Suprapubic skin (tissue), 4 donors: Measurements from ENCODE around the gene MCCC2.

ENCODE experiments used
- EP300 ChIP-seq: sonication (generic); formaldehyde crosslinking; IDR thresholded peaks from one replicate; pipeline ENCODE4 v1.6.1; 2017; ENCODE audit warnings: antibody characterized with exemption
- POLR2AphosphoS5 ChIP-seq, 3 donors: sonication (generic); formaldehyde crosslinking; IDR thresholded peaks; one replicate each; pipeline ENCODE4 v1.6.1; 2017; ENCODE audit warnings: antibody characterized with exemption in 3 of 3
- TF ChIP-seq, protein P1 (sequence below), 2 donors: fragments of 200-600 bp in 1 of 2; fragments of 450-650 bp in 1 of 2; sonication (generic) in 1 of 2; IDR thresholded peaks; one replicate each; pipeline ENCODE4 v1.5.1; 2016 to 2019; ENCODE audit warnings: antibody characterized with exemption in 2 of 2, mild to moderate bottlenecking in 1 of 2, moderate library complexity in 1 of 2

DNA sequence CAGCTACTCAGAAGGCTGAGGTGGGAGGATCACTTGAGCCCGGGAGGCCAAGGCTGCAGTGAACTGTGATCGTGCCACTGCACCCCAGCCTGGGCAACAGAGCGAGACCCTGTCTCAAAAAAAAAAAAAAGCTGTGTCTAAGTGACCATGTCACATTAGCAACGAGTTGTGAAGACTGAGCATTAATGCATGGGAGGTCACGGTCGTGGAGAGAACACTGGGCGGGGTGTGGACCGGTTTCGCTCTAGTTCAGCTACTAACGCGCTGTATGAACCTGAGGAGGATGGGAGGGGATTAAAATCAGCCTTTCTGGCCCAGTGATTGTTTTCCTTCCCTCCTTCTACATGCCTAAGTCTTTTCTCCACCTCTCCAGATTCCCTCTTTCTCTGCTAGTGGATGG is 75.2 kb downstream of the MCCC2 start:
- TF ChIP-seq, protein P1, sequence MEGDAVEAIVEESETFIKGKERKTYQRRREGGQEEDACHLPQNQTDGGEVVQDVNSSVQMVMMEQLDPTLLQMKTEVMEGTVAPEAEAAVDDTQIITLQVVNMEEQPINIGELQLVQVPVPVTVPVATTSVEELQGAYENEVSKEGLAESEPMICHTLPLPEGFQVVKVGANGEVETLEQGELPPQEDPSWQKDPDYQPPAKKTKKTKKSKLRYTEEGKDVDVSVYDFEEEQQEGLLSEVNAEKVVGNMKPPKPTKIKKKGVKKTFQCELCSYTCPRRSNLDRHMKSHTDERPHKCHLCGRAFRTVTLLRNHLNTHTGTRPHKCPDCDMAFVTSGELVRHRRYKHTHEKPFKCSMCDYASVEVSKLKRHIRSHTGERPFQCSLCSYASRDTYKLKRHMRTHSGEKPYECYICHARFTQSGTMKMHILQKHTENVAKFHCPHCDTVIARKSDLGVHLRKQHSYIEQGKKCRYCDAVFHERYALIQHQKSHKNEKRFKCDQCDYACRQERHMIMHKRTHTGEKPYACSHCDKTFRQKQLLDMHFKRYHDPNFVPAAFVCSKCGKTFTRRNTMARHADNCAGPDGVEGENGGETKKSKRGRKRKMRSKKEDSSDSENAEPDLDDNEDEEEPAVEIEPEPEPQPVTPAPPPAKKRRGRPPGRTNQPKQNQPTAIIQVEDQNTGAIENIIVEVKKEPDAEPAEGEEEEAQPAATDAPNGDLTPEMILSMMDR (IDR thresholded peaks at IDR 0.05) = no peak
- TF ChIP-seq EP300 = no peak
- TF ChIP-seq POLR2AphosphoS5 (IDR thresholded peaks at IDR 0.05) = no peak
